Measurements from ENCODE around the gene MRPL19.
"Not testable (repeated sequence)": the region's sequence is repeated elsewhere in the genome, so short reads cannot be mapped to it uniquely, and the experiment has no call there.

The MRPL19 gene

DNA sequence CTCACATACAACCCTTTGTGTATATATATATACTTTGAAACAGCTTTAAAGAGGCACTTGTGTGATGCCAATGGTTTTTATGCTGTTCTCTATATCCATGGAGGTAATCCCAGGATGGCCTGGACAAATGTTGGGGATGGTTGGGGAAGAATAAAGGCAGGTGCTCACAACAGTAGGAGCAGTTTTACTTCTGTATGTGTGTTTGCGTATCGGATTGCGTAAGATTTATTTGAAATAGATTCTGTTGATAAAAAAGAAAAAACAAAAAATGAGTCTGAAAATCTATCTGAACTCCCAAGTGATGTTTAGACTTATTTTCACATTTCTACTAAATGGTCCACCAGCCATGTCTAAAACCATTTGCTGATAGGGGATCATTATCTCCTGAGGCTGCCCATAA lies 29.3 kb downstream of the MRPL19 start:
- no peak for DNase-seq

DNA sequence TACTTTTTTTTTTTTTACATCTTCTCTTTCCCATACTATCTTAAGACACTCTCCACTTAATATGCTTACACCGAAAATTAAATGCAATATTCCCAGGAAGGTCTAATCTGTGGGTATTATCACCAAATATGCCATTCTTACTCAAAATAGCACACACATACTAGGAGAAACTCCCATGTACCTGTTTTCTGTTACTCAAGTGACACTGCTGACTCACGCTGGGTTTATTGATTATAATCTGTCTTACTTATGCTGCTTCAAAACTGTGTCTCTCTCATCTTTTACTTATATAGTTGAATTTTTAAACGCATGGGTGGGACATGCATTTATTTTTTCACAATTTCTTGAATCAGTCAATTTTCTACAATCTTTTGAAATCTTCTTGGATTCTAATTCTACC lies 29.9 kb downstream of the MRPL19 start:
- DNase-seq = no peak

DNA sequence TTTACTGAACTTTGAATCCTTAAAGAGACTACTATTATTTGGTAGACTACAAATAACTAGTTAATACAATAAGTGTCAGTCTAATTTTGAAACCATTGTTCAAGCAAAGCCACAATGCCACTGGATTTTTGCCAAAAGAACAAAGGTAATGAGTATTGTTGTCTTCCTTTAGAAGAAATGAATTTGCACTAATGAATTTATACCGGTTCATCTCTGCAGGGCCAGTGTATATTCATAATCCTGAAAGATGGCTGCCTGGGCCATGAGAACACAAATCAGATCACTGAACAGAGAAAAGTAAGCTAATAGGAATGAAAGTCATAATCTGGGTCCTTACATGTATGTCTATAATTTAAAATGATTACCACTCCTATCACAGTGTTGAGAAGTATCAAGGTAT lies 33.0 kb downstream of the MRPL19 start:
- DNase-seq = no peak

DNA sequence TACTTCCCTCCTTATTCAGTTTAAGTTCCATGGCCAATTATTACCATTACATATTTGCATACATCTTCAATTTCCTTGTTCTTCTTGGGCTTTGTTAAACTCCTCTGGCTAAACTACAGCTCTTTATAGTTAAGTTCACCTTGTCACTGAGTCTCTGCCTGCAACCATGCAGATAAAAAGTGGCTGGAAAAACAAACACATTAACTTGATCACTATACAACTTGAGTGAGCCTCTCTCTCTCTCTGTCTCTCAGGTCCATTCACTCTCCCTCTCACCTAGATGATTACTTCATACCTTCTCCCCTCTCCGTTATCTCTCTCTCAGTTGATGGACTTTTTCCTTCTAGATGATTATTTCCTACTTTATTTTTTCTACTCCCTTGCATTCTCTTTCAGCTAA lies 33.8 kb downstream of the MRPL19 start:
- no peak for DNase-seq

DNA sequence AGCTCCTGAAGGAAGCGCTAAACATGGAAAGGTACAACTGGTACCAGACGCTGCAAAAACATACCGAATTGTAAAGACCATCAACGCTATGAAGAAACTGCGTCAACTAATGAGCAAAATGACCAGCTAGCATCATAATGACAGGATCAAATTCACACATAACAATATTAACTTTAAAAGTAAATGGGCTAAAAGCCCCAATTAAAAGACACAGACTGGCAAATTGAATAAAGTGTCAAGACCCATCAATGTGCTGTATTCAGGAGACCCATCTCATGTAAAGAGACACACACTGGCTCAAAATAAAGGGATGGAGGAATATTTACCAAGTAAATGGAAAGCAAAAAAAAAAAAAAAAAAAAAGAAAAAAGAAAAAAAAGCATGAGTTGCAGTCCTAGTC lies 36.8 kb downstream of the MRPL19 start:
- not testable (repeated sequence) for DNase-seq

DNA sequence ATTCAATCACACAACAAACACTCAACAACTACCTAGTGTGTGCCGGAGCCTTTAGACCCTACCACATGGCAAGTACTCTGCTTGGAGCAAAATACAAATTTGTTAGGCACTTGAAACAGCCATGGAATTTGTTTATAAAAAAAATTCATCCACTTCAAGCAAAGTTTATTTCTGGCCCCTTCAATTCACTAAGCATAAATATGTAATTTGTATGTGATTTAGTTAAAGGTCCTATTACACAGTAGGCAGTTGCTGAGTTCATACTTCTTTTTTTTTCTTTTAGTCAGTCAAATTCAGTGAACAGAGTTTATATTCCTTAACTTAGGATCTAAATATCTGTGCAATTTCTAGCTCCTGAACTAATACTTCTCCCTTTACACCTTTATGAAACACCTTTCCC lies 41.6 kb downstream of the MRPL19 start:
- DNase-seq = no peak

DNA sequence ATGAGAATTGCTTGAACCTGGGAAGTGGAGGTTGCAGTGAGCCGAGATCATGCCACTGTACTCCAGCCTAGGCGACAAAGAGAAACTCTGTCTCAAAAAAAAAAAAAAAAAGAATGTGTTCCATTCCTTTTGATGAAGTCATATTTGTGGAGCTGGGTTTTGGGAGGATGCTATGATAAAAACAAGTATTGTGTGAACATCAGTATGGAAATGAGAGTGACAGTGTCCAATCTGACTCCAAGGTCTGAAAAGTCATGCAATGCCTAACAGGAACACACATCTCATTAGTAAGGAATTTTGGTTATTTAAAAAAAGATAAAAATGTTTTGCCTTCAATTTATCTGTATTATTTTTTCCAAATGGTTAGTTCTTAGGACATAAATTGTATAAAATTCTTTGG lies 52.3 kb downstream of the MRPL19 start:
- no peak for DNase-seq

DNA sequence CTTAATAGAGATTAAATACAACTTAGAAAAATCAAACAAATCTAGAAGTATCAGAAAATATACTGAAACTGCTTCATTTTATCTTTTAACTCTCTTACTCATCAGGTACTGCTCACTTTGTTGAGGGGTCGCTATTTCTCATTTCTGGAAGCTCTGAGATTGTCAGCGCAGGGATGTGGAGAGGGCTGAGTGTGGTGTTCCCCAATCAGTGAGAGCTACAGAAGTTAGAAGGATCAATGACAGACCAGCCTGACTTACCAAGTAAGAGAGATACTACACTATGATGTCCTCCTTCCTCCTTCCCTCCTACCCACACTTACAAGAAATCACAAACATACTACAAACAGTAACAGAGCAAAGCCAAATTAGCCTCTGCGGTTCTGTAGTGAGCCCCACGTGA lies 56.0 kb downstream of the MRPL19 start:
- DNase-seq = no peak

DNA sequence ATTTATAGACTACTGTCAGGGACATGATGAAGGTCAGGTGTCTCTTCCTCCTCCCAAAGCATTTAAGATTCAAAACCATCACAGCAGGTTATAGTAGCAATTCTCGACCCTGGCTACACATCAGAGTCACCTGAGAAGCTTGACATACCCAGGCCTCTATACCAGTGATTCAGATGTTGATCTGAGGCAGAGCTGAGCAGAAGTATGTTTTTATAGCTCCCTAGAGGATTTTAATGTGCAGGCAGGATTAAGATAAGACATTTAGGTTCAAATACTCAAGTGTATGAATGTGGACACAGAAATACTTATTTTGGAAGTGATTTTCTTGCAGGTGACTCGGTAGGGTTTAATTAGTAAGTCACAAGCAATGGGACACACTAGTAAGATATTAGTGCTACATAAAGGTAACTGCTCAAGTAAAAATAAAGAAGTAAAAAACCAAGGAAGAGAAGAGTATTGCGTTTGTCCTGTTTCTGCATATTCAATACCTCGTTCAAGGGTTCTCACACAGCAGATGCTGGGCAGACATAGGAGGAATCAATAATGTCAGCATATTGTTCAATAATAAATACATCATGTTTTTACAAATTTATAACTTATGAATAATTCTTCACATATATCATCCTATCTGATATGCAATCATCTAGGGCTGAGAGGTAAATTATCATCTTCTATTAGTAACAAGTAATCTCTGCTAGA lies 57.2 kb downstream of the MRPL19 start:
- no peak for DNase-seq

DNA sequence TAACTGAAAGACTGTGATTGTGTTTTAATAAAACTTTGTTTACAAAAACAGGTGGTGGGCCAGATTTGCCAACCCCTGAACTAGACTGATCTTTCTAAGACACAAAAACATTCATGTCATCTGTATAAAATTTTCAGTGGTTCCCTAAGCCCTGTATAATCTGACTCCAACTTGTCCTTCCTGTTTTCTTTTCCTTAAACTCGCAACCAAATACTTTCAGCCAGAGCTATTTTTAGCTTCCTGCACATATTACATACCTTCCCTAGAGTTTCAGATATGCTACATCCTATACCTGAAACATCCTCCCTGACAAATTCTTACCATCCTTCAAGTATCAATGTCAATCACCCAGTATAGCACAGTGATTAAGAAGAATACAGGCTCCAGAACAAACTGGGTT lies 59.3 kb downstream of the MRPL19 start:
- DNase-seq = no peak

DNA sequence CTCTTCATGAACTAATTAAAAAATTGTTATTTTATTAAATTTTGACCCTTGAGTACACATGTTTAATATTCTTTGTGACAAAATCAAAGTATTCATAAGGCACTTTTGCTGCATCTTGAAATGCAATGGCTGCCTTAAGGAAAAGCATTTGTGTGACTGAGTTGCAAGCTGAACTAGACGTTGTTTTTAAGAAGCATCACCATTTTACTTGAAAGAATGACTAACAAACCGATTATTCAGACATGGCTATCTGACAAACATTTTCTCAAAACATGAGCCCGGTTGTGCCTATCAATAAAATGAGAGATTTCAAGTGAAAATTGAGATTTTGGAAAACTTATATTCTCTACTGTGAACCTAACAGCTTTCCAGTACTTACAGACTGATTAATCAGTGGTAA lies 61.3 kb downstream of the MRPL19 start:
- DNase-seq = no peak

DNA sequence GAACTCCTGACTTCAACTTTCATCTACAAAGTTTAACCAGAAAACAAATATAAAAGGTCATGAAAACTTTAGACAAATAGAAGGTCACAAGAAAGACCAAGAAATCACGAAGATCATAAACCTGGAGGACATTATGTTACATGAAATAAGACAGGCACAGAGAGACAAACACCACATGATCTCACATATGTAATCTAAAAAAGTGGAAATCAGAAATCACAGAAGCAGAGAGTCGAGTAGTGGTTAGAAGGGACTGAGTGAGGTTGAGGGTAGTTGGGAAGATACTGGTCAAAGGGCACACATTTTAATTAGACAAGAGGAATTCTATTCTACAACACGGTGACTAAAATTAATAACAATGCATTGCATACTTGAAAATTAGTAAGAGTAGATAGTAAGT lies 62.7 kb downstream of the MRPL19 start:
- DNase-seq = no peak

DNA sequence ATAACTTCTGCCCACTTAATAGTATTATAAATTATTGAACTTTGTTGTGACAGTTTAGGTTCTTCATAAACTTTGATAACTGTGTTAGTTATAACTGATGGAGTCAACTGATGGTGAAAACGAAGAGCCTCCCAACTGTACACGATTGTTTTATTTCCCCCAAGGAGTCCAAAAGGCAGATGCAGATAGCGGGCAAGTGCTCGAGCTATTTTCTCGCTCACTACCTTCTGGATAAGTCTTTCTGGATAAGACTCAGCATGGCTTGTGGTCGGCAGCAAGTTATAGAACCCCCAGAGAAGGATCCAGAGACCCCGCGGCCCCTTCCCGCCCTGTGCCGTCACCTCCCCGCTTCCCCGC lies 63.6 kb downstream of the MRPL19 start:
- DNase-seq = no peak

DNA sequence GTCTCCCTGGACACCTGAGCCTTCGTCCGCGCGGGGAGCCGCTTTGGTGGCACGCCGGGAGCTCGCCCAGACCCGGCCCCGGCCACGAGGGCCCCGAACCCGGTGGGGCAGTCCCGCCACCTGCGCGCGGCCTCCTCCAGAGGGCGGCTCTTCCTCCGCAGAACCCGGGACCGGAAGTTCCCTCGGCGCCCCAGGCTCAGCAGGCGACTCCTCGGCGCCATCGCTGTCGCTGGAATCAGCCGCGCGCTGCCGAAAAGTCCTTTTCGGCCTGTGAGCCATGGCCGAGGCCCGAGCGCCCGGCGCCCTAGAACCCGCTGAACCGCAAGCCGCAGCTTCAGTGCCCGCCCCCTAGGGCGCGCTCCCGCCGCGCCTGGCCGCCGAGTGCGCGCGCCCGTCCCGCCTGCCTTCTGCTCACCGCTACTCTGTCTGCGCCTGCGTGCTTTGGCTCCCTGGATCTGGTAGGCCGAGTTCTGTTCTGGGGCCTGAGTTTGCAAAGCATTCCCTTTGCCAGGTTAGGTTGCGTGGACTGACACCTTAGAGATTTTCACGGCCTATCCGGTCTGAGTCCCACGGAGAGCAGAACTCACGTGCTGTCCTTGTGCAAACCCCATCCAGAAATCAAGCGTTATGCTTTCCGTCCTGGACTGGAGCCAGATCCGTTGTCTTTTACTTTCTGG lies 64.1 kb downstream of the MRPL19 start, which contains the start of gene GCFC2:
GCFC2 (minus strand) TSS at position 339 of the 677 bp plus-strand sequence; CDS start at position 279, 60 bp downstream.
- DNase-seq = peak; percentile 74

DNA sequence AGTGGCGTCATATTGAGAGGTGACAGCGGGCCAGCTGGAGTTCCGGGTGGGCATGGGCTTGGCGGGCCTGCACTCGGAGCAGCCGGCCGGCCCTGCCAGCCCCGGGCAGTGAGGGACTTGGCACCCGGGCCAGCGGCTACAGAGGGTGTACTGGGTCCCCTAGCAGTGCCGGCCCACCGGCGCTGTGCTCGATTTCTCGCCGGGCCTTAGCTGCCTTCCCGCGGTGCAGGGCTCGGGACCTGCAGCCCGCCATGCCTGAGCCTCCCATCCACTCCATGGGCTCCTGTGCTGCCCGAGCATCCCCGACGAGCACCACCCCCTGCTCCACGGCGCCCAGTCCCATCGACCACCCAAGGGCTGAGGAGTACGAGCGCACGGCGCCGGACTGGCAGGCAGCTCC lies 65.0 kb downstream of the MRPL19 start:
- DNase-seq = not testable (repeated sequence)

DNA sequence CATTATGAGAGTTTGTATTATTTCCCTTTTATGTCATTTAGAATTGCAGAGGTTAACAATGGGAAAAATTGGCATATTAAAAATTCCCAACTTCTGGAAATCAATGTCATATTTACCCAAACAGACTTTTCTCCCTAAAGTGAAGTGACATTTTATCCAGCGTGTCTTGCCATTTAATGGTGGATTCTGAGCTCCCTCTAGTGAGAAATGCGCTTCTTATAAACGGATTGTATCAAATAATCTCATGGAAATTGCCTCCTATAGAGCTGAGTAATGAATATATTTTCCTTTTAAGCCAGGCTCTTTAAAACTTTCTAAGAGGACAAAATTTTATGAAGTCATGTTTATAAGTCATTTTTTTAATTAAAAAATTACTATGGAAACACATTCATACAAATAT lies 69.8 kb downstream of the MRPL19 start:
- DNase-seq = peak; percentile 2

DNA sequence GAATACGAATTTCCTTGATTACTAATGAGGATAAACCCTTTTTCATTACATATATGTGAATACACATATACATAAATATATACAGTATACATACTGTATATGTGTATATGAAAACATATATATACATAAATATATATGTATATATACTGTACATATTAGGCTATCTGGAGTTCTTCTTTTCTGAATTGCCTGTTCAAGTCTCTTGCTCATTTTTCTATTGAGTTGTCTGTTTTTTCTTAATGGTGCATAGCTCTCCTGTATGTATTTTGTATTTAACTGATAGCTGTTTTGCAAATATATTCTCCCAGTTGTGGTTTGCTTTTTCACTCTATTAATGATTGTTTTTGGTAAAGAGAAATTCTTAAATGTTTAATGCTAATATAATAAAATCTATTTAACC lies 73.0 kb downstream of the MRPL19 start:
- no peak for DNase-seq

DNA sequence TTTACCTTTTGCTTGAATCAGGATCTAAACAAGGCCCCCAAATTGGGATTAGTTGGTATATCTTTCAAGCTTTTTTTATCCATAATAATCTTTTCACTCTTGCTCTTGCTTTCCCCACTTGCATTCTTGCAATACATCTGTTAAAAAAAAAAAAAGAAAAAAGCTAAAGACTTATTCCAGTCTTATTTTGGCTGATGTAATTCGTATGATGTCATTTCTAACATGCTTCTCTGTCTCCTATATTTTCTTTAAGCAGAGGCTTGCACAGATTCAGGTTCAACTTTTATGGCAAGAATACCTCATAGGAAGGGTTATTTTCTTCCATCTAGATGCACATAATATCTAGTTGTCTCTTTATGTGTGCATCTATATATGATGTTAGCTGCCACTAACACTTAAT lies 73.9 kb downstream of the MRPL19 start:
- DNase-seq = no peak

DNA sequence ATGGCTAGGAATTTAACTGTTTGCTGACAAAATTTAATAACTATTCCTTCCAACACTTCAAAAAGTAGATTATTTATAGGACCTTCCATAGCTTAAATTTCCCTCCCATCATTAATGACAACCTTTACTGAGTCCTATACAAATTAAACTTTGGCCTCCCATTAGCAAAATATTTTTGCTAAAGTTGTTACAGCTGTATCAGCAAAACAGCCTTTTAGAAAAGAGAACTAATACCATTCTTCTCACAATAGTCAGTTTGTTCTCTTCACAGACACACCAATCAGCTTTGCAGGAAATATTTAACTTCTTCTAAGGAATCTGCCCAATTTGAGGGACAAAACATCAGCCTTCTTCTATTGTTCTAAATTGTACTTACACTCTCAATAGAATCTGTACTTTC lies 76.1 kb downstream of the MRPL19 start:
- DNase-seq = no peak

DNA sequence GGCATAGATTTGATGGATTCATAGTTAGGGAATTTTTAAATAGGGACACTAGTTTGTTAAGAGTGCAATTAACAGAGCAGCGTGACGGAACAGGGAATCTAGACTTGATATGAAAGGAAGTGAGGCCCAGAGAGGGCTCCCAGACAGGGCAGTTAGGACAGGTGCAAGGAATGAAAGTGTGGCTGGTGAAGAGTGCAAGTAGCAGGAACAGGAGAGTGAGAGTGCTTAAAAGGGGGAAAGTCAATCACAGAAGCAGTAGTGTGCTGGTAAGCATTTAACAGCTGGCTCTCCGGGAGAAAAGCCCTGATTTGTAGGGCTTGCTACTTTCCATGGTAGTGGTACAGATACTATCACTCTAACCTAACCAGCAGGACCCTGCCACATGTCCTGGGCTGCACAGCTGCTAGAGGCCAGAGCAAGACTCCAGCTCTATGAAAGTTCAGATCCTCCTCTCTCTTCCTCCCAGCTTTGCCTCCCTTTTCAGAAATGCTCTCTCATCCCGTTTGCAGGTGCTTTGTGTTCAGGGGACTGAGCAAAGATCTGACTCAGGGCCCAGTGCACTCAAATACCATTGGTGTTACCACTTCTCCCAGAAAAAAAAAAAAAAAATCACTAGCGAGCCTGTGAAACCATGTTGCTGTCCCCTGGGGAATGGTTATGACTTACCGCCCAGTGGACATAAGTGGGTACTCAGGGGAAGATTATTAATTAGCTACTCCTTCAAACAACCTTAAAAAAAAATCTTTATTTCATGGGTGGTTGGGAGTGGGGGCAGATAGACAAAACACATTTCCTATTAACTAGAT lies 82.2 kb downstream of the MRPL19 start:
- DNase-seq = no peak

DNA sequence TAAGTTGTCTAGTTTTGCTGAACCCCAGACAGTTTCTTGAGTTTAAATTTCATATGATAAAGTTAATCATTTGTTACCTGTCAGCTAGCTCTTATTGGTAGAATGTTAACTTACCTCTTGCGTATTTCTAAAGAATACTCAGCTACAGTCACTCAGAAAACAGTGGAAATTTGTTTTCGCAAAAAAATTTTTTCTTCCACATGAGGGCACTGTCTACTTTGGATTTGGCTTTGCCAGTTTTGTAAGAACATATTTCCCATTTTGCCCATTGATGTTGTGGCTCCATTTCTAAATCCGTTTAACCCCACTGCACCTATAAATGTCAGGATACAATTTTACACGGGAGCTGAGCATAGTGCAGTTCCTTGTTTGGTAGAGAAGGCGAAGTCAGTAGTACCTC lies 83.3 kb downstream of the MRPL19 start:
- no peak for DNase-seq

DNA sequence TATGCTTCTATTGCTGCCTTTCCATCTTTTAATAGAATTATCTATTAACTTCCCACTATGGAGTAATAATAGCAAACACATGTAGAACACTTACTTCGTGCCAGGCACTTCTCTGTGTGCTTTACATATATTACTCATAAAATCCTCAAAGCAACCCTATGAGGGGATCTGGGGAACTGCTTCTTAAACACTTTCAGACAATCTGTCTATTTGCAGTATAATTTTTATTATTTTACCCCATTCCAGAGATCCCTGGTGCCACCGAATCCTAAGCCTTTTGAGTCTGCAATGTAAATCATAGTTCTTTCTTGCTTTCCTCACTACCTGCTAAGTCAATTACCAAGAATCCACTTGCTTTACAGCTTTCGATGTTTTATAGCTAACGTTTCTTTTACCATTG lies 89.7 kb downstream of the MRPL19 start:
- DNase-seq = no peak

DNA sequence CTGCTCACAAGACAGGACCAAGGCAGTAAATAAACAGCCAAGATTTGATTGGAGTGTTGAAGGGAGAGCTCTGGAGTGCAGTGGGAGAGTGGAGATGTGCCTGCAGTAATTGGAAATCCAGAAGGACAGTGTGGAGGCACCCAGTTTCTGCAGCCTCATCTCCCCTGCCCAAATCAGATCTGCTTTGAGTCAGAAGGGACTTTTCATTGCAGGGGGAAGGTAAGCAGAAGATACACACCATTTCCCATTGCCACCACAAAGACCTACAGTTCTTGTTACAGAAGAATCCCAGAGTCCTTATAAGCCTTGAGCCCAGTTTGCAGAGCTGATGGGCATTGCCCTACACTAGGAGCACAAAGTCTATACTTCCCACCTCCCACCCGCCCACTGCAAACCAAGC lies 91.4 kb downstream of the MRPL19 start:
- DNase-seq = no peak
